Small intestine (tissue), 7 donors: ENCODE results near the gene SWI5. TPM values are rescaled to one million over a fixed set of nuclear protein-coding genes. Genes with fewer than 3 reads are reported as not detected.

Experiments
- DNase-seq, 2 donors: peaks; one replicate each; pipeline versions ENCODE4 v3.0.0 to v3.0.0-alpha.2; 2013
- FAIRE-seq: peaks from 2 replicates; lab custom pipeline; 2012; peaks lifted over from hg19 to GRCh38; lab: Jason Lieb, UNC
- H3K27ac ChIP-seq, 3 donors: one replicate each; pipeline ENCODE4 v1.5.1; 2013; ENCODE audit warnings: low read length in 2 of 3, mild to moderate bottlenecking in 2 of 3, control low read depth in 1 of 3, inconsistent platforms in 1 of 3, low read depth in 1 of 3, moderate library complexity in 1 of 3
- H3K27me3 ChIP-seq, 3 donors: one replicate each; pipeline ENCODE4 v1.6.1; 2013; ENCODE audit warnings: low read length in 3 of 3, inconsistent platforms in 1 of 3; ENCODE audit not compliant: control insufficient read depth in 3 of 3, insufficient read depth in 3 of 3
- H3K36me3 ChIP-seq, 3 donors: one replicate each; pipeline ENCODE4 v1.6.1; 2013; ENCODE audit warnings: low read length in 3 of 3, inconsistent platforms in 1 of 3, low read depth in 1 of 3, mild to moderate bottlenecking in 1 of 3, moderate library complexity in 1 of 3; ENCODE audit not compliant: control insufficient read depth in 3 of 3, insufficient read depth in 2 of 3
- H3K4me1 ChIP-seq, 3 donors: one replicate each; pipeline ENCODE4 v1.6.1; 2013; ENCODE audit warnings: low read length in 2 of 3, inconsistent platforms in 1 of 3, low read depth in 1 of 3, mild to moderate bottlenecking in 1 of 3, moderate library complexity in 1 of 3; ENCODE audit not compliant: control insufficient read depth in 3 of 3, insufficient read depth in 2 of 3
- H3K4me3 ChIP-seq, 3 donors: one replicate each; pipeline ENCODE4 v1.5.1; 2013; ENCODE audit warnings: low read length in 3 of 3, control low read depth in 1 of 3, inconsistent platforms in 1 of 3, low read depth in 1 of 3, mild to moderate bottlenecking in 1 of 3, moderate library complexity in 1 of 3
- H3K9me3 ChIP-seq, 2 donors: one replicate each; pipeline ENCODE4 v1.6.1; 2013; ENCODE audit warnings: low read depth in 1 of 2, low read length in 1 of 2; ENCODE audit not compliant: control insufficient read depth in 2 of 2, insufficient read depth in 1 of 2
- WGBS, 3 donors: extraction: QIAGEN DNeasy Blood & Tissue Kit; methylation state at CpG; one replicate each; pipeline ENCODE4 v1.1.7; 2013; 5-methylcytosine and 5-hydroxymethylcytosine counted together
- polyA plus RNA-seq, 4 donors: library from polyadenylated mRNA; stranded (reverse) in 3 of 4; unstranded in 1 of 4; fragments of 200-250 nt in 3 of 4; fragments of 120-200 nt in 1 of 4; gene quantifications; one replicate each; pipeline versions ENCODE4 v1.2.1 to v1.2.3, GENCODE V29; 2013
- donor health status: healthy with polysubstance abuse.
- donor health status: control.
- donor health status: control.
- donor health status: Bipolar disorder and iron deficiency.
- donor health status: healthy.

The SWI5 gene
- polyA plus RNA-seq, 4 donors, result 21.4 to 38.5 (median 33.5) TPM

GRCh38 chr9:128292009-128292408 is 15.9 kb downstream of the SWI5 start:
- FAIRE-seq, result no peak
- no peaks in the 10 kb centered on the region for H3K27me3 ChIP-seq
- 78 to 96% (median 78%) methylated on average over 3 of the region's 3 CpGs for WGBS, 3 donors

GRCh38 chr9:128293091-128293490 is 17.0 kb downstream of the SWI5 start:
- Histone ChIP-seq H3K27me3 (no peaks in the 10 kb centered on the region), H3K4me1 (peaks cover 0 to 24% (median 0%) of the 10 kb centered on the region in 3 donors), H3K36me3 (peaks cover 0 to 13% (median 2%) of the 10 kb centered on the region in 3 donors), H3K4me3 (no peak overlapping the region), H3K9me3 (no peaks in the 10 kb centered on the region), H3K27ac (no peak overlapping the region)
- WGBS, 3 donors, result 86 to 93% (median 87%) methylated on average over 4 of the region's 4 CpGs
- FAIRE-seq, result no peak
- no peak for DNase-seq

More at GRCh38 chr9:128292009-128292408, 15.9 kb downstream of the SWI5 start:
- Histone ChIP-seq H3K27ac (no peak overlapping the region), H3K4me1 (peaks cover 0 to 17% (median 0%) of the 10 kb centered on the region in 3 donors), H3K9me3 (no peaks in the 10 kb centered on the region), H3K4me3 (no peak overlapping the region), H3K36me3 (peaks cover 0 to 16% (median 2%) of the 10 kb centered on the region in 3 donors)
- no peak for DNase-seq

- Histone ChIP-seq H3K36me3 (peaks cover 0 to 5% (median 2%) of the 10 kb centered on the region in 3 donors), H3K4me1 (peaks cover 0 to 24% (median 0%) of the 10 kb centered on the region in 3 donors), H3K4me3 (no peak overlapping the region), H3K27me3 (no peaks in the 10 kb centered on the region), H3K27ac (no peak overlapping the region), H3K9me3 (no peaks in the 10 kb centered on the region)
- FAIRE-seq, result no peak
- no peak for DNase-seq
- WGBS, 3 donors, result 75 to 85% (median 76%) methylated on average over 4 of the region's 4 CpGs
Observed at GRCh38 chr9:128294142-128294541, 18.1 kb downstream of the SWI5 start.

- Histone ChIP-seq H3K27ac (peak overlapping the region; percentile 81 to 92 (median 89)), H3K36me3 (peaks cover 0 to 4% (median 2%) of the 10 kb centered on the region in 3 donors), H3K9me3 (no peaks in the 10 kb centered on the region), H3K4me1 (peaks cover 0 to 24% (median 0%) of the 10 kb centered on the region in 3 donors), H3K27me3 (no peaks in the 10 kb centered on the region), H3K4me3 (no peak overlapping the region)
- DNase-seq (peak; percentile 90 to 92), FAIRE-seq (no peak)
- WGBS, 3 donors, result 51 to 76% (median 56%) methylated on average over 16 of the region's 16 CpGs
Observed at GRCh38 chr9:128296340-128297220, 20.5 kb downstream of the SWI5 start.

GRCh38 chr9:128297221-128297773 is 21.2 kb downstream of the SWI5 start:
- Histone ChIP-seq H3K4me3 (no peak overlapping the region), H3K27me3 (no peaks in the 10 kb centered on the region), H3K4me1 (peaks cover 0 to 24% (median 0%) of the 10 kb centered on the region in 3 donors), H3K36me3 (peaks cover 0 to 4% (median 0%) of the 10 kb centered on the region in 3 donors), H3K27ac (peak overlapping the region; percentile 76 to 92 (median 89)), H3K9me3 (no peaks in the 10 kb centered on the region)
- FAIRE-seq, result no peak
- 44 to 73% (median 68%) methylated on average over 2 of the region's 2 CpGs for WGBS, 3 donors
- DNase-seq, result peak in 1 of 2 donors; percentile 61

- DNase-seq (peak; percentile 38 to 52), FAIRE-seq (no peak)
- Histone ChIP-seq H3K36me3 (peaks cover 0 to 4% (median 0%) of the 10 kb centered on the region in 3 donors), H3K9me3 (no peaks in the 10 kb centered on the region), H3K27me3 (no peaks in the 10 kb centered on the region), H3K4me3 (no peak overlapping the region), H3K4me1 (peaks cover 0 to 24% (median 0%) of the 10 kb centered on the region in 3 donors), H3K27ac (peak overlapping the region in 1 of 3 donors; percentile 30)
- 37 to 79% (median 51%) methylated on average over 18 to 20 of the region's 20 CpGs for WGBS, 3 donors
Observed at GRCh38 chr9:128298535-128299482, 22.7 kb downstream of the SWI5 start.

GRCh38 chr9:128304136-128304970 is 28.3 kb downstream of the SWI5 start:
- Histone ChIP-seq H3K4me3 (no peak overlapping the region), H3K9me3 (no peaks in the 10 kb centered on the region), H3K4me1 (no peaks in the 10 kb centered on the region), H3K27me3 (no peaks in the 10 kb centered on the region), H3K36me3 (peaks cover 0 to 31% (median 4%) of the 10 kb centered on the region in 3 donors), H3K27ac (no peak overlapping the region)
- DNase-seq, result no peak
- 83 to 86% (median 85%) methylated on average over 9 of the region's 9 CpGs for WGBS, 3 donors
- no peak for FAIRE-seq
